Activated CD8-positive, alpha-beta memory T cell treated with anti-CD3 and anti-CD28 coated beads, Interleukin-2, amount 50 U/mL, for 1 hour (primary cell): ENCODE data around the gene LSM3.

Experiments
- DNase-seq: peaks from one replicate; pipeline ENCODE4 v3.0.0-alpha.2; 2020; ENCODE audit errors: extremely low read depth

LSM3 gene

DNA sequence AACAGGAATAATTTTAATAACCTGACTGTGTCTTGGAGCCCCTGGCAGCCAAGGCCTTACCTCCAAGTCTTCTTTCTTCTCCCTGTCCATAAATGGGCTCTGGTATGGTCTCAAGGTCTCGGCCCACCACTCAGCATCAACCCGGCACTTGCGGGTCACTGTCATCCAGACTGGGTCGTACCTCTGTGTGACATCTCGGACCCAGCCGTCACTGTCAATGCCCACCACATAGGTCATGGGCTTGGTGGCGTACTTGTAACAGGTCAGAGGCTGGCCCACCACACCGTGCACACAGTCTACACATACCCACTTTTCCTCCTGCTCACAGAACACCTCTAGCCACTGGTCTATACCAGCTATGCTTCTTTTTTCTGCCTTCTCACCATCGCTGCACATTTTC lies 20.7 kb upstream of the LSM3 start:
- DNase-seq = no peak

DNA sequence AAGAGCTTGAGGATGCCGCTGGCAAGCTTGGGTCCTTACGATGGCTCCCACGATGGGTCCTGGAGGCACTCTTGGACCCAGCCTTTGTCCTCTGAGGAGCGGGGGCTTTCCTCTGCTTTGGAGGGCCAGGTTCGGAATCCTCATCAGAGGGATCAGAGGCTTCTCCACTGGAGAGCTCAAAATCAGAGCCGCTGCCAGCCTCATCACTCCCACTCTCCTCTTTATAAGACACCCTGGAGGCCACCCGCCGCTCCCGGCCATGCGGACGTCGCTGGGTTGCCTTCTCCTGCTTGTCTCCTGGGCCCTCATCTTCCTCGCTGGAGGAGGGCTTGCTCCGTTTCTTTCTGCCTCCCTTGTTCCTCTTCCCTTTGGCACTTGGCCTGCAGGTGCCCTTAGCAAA lies 20.2 kb upstream of the LSM3 start:
- DNase-seq = no peak

DNA sequence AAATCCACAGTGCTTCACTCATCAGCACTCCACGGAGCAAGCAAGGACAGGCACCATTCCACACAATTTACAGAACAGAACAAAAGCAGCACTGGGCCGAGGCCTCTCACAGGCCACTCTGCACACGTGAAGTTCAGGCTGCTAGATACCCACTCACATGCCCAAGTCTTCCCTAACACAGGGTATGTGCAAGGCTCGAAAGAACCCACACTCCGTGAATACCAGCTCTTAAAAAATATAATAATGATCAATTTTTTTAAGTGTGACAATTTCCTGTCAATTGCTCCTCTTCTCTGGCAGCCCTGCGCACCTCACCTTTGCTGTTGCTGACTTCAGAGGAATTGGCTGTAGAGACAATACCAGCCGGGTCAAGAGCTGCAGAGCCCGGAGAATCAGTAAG lies 19.2 kb upstream of the LSM3 start:
- DNase-seq = no peak

DNA sequence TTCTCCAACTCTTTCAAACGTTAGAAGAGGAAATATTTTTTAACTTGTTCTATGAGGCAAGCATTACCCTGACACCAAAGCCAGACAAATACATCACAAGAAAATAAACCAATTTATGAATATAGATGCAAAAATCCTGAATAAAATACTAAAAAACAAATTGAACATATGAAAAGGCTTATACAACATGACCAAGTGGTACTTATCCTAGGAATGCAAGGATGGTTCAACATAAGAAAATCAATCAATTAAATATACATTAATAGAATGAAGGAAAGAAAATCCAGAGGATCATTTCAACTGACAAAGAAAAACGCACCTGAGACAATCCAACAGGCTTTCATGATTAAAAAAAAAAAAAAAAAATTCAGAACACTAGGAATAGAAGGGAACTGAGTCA lies 17.3 kb upstream of the LSM3 start:
- no peak for DNase-seq

DNA sequence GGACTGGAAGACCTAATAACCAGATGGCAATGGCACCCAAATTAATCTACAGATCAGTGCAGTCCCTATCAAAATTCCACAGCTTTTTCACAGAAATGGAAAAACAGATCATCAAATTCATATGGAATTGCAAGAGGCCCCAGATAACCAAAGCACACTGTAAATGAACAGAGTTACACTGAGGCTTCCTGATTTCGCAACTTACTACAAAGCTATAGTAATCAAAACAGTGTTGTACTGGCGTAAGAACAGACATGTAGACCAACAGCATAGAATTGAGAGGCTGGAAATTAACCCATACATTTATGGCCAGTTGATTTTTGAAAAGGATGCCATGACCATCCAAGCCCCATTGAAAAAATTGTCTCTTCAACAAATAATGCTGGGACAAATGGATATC lies 16.4 kb upstream of the LSM3 start:
- no peak for DNase-seq

DNA sequence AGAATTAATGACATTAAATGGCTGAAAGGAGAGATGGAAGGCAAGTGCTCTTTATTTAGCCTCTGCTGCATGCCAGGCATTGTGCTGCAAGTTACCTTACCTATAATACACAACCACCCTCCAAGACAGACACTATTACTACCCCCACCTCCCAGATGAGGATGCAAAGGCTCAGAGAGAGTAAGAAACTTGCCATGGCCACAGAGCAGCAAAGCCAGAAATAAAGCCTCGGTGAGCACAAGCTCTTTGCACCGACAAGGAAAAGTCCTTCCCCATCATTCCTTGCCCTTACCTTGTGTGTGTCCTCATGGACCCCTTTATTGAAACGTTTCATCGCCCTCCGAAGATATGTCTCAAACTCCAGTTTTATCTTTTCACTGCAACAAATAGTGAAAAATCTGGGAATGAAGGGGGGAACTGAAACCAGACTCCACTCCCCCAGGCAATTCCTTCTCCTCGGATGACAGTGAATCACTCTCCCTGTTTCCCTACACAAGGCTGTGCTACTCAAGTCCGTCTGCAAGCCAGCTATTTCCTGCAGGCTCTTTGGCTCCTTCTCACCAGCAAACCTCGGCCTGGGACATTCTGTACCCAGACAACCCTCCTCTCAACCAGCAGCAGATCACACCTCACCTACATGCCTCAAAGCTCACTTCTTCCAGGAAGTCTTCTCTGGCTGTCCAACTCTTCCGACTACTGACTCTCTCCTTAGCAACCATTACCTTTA lies 11.6 kb upstream of the LSM3 start:
- DNase-seq = no peak

DNA sequence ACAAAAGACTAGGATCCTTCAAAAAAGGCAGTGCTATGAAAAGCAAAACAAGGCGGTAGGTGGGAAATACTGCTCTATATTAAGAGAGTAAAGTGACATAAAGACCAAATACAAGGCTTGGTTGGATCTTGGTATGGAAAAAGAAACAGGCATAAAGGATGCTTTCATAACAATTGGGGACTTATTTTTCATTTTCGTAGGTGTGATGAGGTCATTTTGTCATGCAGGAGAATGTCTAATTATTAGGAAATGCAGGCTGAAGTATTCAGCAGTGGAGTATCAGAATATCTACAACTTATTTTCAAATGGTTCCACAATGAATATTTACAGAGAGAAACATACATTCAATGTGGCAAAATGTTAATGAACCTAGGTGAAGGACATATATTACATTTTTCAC lies 9.2 kb upstream of the LSM3 start:
- DNase-seq = no peak

DNA sequence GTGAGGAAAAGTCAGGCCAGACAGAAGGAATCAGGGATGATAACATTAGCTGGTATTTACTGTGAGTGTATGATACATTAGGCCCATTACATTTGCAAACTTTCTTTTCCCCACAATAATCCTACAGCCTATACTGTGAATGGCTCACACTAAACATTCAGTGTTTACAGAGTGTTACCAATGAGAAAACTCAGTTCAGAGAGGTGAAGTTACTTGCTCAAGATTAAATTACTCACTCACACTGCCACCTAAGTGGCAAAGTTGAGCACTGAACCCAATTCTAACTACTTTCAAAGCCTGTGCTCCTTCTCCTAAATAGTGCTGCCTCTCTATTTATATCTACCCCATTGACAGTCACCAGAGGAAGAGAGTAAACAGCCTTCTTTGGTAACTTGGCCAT lies 8.7 kb upstream of the LSM3 start:
- no peak for DNase-seq

DNA sequence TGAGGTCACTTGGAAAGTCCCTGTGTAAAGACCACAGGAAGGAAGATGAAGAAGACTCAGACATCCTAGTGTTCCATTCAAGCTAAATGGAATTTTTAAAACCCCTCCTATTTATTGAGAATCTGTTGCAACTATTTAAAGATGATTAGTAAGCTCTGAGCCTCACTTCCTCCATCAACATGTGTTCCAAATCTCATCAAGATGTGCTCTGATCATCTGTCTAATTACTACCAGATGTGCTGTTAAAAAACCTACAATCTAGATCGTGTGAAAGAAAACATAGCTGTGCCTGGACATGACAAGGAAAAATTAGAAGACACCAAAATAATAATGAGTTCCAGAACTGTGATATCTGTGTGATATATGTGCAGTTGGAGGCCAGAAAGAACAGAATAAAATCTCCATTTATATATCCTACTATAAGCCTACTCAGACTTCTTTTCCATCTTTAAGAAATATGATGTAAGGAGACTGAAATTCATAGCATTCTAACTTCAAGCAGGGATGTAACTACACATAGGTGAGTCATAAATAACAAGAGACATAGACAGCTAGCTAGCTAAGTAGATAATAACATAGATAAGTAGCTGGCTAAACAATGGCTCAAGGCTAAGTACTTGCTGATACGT lies 8.0 kb upstream of the LSM3 start:
- DNase-seq = no peak

DNA sequence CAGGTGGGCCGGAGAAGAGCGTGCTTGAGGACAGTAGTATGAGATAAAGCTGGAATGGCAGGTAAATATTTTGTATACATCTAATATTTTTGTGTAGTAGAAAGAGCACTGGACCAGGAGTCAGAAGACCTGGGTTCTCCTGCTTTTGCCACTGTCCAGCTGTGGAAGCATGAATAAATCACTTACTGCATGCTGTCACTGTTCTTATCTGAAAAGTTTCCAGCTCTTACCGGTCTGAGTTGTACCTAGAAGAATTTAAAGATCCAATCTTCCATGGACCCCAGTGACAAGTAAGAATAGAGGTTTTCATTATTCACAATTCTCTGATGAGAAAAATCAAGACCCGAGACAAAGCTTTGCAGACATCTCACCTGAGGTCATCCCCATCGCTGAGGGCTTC lies 6.1 kb upstream of the LSM3 start:
- no peak for DNase-seq

DNA sequence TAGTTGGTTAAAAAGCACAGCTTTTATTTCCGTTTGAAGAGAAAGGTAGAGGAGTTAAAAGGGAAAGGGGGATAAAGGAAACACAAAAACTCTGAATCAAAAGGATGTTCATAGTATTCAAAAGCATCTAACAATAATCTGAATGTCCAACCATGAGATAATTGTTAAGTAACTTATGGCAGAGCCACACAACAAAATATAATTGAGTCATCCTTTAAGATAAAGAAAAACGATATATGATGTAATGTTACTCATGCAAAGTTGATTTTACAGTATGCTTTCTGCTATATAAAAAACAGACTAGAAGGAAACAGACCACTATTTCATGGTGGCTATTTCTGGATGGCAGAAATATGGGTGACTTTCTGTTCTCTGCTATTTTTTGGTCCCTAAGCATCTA lies 4.1 kb upstream of the LSM3 start:
- DNase-seq = no peak

DNA sequence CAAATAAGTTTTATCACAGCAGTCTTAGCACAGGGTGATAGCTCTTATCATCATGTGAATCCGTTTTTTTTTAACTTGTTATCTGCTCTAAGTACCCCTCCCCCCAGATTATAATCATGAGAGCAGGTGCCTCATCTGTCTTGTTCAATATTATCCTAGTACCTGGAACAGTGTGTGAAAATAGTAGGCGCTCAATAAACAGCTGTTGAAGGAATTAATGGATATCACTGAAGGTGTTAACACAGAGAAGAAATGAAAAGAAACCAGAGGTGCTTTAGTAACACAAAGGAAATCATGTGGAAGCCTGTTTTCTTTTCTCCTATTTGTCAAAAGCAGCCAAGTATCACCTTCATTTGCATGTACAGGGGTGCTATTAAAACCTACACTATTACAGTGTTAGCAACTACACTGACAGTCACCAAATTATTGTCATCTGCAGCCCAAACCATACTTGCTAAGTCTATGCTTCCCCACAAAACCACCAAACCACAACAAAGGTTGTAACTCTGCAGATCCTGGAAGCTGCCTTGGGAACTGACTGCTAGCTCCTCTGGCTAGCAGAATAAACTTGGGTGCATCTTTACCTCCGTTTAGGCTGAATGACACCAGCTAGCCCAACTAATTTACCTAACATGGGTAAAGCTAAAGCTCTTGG lies 3.1 kb upstream of the LSM3 start:
- DNase-seq = peak; percentile 49

DNA sequence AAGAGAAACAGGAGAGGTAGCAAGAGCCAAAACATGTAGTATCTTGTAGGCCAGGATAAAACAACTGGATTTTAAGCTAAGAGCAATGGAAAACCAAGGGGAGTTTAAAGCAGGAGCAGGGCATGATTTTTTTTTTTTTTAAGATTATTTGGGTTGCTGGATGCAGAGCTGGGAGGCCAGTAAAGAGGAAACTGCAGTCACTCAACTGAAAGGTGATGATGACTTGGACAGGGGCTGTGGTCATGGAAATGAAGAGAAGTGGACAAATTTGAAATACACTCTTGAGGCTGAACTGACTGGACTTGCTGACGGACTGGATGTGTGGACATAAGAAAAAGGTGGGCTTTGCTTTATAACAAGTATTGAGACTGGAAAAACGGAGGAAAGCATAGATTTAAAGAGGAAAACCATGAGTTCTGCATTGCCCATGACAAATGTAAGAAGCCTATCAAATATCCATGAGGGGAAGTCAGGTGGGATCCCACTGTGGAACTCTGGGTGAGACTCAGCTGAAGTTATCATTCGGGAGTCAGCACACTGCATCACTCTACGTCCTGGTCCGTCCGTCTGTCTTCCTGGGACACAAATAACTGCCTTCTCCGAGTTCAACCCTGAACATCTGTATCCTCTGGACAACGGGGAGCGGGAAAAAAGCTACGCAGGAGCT lies 904 bp upstream of the LSM3 start:
- no peak for DNase-seq

DNA sequence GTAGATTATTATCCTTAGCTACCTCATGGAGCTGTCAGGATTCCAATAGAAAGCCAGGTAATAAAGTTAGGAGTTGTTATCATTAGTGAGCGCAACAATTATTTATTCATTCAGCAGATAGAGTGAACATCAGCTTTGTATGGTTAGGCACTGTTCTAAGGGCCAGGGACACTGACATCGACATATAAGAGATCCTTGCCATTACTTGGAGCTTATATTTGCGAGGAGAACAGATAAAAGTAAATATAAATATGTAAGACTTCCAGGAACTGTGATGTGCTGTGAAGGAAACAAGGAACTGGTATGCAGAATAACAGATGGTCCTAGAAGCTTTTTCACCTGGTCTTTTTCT lies 473 bp downstream of the LSM3 start:
- DNase-seq = no peak

DNA sequence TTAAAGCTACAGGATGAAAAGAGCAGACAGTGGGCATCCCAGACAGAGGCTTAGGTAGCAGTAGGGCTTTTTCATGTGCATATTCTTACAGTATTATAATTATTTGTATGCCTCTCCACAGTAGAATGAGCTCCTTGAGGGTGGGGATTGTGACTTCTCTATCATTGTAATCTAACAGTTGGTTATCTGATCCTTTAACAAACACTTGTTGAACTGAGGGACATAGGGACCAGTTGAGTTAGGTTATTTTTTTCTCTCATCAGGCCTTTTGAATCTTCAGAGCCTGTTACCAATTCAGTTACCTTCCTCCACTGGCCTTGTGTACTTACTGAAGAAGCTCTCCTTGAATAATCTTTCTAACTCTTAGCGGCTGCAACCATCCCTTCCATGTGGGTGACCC lies 1.2 kb downstream of the LSM3 start:
- DNase-seq = no peak

DNA sequence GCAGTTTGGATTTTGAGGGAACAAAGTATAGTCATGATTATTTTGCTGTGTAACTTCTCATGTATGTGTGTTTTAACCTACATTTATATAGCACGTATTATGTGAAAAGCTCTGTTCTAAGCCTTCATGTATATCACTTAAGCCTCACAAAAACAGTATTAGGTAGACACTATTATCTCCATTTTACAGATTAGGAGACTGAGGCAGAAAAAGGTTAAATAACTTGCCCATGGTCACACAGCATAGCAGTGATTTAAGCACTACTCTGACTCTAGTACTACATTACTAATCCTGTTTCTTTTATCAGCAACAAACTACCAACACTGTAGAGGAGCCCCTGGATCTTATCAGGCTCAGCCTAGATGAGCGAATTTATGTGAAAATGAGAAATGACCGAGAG lies 2.6 kb downstream of the LSM3 start:
- DNase-seq = no peak

DNA sequence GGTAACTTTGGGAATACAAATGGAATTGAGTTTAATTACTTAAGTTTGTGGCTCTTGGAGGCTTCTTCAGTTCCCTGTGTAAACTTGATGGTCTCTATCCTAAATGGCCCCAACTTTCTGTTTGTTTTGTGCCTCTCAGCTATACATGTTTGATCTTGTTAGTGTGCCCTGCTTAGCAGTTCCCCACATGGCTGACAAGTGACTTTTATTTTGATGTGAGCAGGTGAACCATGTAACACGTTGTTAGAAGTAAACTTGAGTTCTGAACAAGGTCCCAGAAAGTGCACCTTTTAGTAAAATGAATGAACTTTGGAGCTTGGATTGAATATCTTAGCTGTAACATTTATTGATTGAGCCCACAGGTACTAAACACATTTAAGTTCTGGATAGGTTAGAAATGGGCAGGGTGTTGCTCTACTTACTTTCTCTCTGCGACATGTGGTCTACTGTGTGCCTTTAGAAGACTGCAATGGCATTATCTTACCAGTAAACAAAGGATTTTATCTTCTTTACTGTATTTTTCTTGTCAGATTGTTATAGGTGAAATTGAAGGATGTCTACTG lies 4.5 kb downstream of the LSM3 start:
- no peak for DNase-seq

DNA sequence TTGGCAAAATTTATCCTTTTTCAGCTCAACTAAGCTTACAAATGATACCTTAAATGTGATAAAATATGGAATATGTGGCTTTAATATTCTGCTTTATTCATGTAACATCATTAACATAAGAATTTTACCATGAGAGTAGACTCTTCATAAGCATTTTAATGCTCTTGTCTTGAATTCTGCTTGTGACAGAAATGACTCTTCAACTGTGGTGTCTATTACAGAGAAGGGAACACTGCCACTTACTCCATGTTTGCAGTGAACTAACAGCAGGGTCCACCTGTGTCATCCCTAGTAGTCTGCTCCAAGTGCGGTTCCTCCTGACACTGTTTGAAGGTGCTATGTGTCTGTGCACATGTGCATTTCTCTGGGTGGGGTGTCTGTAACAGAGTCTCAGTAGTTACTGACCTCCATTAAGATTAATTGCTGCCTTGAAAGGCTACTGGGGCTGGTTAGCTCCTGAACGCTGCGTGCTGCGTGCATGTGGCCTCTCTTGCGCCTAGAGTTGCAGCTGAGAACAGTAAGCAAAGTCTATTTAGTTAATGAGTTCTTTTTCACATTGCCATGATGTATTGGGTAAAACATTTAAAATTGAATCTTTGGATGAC lies 8.3 kb downstream of the LSM3 start:
- no peak for DNase-seq

DNA sequence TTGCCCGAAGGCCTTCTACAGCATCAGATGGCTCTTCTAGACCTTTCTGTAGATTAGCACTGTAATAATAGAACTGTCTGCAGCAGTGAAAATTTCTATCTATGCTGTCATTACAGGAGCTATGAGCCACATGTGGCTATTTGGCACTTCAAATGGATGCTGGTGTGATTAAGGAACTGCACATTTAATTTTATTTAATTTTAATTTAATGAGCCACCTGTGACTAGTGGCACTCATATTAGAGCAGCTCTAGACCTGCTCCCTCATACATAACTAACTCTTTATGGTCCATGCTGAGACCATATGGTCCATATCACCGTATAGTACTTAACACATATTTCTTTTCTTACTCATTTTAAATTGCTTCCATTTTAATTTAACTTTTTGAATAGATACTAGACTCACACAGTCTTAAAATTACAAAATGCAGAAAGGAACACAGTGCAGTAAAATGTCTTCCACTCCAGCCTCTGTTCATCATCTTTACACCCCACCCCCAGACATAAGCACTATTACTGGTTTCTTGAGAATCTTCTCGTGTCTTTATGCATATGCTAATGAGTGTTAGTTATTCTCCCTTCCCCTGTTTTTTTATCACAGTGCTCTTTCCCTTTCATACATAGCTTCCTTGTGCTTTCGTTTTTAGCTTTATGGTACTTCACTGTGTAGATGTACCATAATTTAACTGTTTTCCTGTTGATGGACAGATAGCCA lies 9.6 kb downstream of the LSM3 start:
- no peak for DNase-seq

DNA sequence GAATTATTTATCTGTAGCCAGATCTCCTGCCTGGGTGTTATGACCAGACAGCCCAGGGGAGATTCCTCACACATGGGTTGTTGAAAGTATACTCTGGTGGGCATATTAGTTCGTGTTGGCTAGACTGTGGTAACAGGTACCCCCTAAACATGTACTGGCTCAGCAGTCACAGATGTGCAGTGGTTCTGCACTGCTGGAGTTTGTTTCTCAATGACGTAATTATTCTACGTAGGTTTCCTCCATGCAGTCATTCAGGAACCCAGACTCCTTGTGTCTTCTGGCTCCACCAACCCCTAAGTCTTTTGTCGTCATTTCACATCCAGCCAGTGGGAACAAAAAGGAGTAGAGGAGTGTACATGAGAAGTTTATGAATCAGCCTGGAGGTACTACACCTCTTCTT lies 16.2 kb downstream of the LSM3 start:
- no peak for DNase-seq

DNA sequence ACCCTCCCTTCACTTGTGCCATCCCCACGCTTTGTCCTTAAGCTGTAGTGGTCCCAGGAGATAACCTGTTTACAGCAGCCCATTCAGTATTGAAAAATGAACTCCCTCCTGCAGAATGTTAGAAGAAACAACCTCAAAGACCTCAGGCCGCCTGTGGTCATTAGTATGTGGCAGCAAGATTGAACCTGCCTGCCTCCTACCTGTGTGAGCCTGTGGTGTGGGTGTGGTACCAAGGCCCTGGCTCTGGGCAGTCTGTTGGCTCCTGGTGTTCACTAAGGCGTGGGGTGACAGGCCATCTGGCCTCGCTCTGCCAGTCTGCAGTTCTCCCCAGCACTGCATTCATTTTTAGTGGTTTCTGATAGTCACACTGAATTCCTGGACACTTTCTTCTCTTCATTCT lies 21.0 kb downstream of the LSM3 start:
- no peak for DNase-seq

DNA sequence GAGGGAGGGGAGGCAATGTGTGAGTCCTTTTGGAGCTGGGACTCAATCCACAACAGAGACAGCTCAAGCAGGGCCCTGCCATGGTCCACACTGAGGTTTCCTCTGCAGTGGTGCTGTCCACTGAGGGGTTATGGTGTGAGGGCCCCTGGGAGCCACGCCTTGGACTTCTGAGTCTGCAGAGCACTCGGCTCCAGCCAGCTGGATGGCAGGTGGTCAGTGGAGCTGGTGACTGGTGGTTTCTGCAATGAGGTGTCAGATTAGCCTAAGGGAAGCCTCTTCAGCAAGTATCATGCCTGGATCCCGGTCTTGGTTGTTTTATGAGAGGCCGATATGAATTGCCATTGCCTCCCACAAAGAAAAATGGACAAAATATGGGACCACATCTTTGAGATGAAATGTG lies 21.7 kb downstream of the LSM3 start:
- no peak for DNase-seq
